GM18502 (cell line): ENCODE results near the gene OR5V1.
"Not testable (repeated sequence)": the region's sequence is repeated elsewhere in the genome, so short reads cannot be mapped to it uniquely, and the experiment has no call there.

ENCODE experiments used
- ATAC-seq: cut with Tn5 transposase; IDR thresholded peaks from one replicate; pipeline ENCODE4 v1.9.1; 2021; ENCODE audit warnings: mild to moderate bottlenecking; ENCODE audit not compliant: unreplicated experiment, poor library complexity

The OR5V1 gene

GRCh38 chr6:29368765-29369164, at the start of gene OR5V1:
Gene OR5V1 (minus strand): TSS chr6:29368865. CDS start chr6:29356195, 12,670 bp downstream.
- no peak for ATAC-seq

GRCh38 chr6:29414588-29414987, 45.9 kb upstream of the OR5V1 start, which contains the start of gene OR12D1:
Gene OR12D1 (plus strand): TSS chr6:29414928.
- no peak for ATAC-seq

GRCh38 chr6:29403801-29404200, 35.1 kb upstream of the OR5V1 start:
- ATAC-seq, result no peak

GRCh38 chr6:29399525-29399924, 30.9 kb upstream of the OR5V1 start:
- no peak for ATAC-seq

- ATAC-seq, result no peak
Measured at GRCh38 chr6:29395331-29395730, 26.7 kb upstream of the OR5V1 start, which contains the start of gene OR12D2. Gene OR12D2 (plus strand): TSS chr6:29395631. CDS start chr6:29396700, 1,069 bp downstream.

- no peak for ATAC-seq
Measured at GRCh38 chr6:29388533-29388932, 19.9 kb upstream of the OR5V1 start.

- no peak for ATAC-seq
Measured at GRCh38 chr6:29376003-29376402, 7.3 kb upstream of the OR5V1 start.

- no peak for ATAC-seq
Measured at GRCh38 chr6:29375191-29375590, 6.5 kb upstream of the OR5V1 start, which contains the start of gene OR12D3. Gene OR12D3 (minus strand): TSS chr6:29375291. CDS start chr6:29375287, 4 bp downstream.

- ATAC-seq, result no peak
Measured at GRCh38 chr6:29355603-29356002, 13.1 kb downstream of the OR5V1 start.

GRCh38 chr6:29354980-29355379, 13.7 kb downstream of the OR5V1 start:
- no peak for ATAC-seq

GRCh38 chr6:29349348-29349747, 19.3 kb downstream of the OR5V1 start:
- ATAC-seq, result not testable (repeated sequence)

- ATAC-seq, result no peak
Measured at GRCh38 chr6:29345380-29345779, 23.3 kb downstream of the OR5V1 start.

- ATAC-seq, result no peak
Measured at GRCh38 chr6:29336269-29336668, 32.4 kb downstream of the OR5V1 start.

GRCh38 chr6:29332676-29333075, 36.0 kb downstream of the OR5V1 start:
- ATAC-seq, result no peak

- ATAC-seq, result no peak
Measured at GRCh38 chr6:29325777-29326176, 42.9 kb downstream of the OR5V1 start.

- not testable (repeated sequence) for ATAC-seq
Measured at GRCh38 chr6:29323332-29323731, 45.3 kb downstream of the OR5V1 start.

- no peak for ATAC-seq
Measured at GRCh38 chr6:29319931-29320330, 48.7 kb downstream of the OR5V1 start.
